Karpas-422 (cell line): ENCODE measurements around the gene CEP350. TPM values are rescaled to one million over a fixed set of nuclear protein-coding genes. Genes with fewer than 3 reads are reported as not detected.

Experiments
- DNase-seq: peaks from one replicate; pipeline ENCODE4 v3.0.0-alpha.2; 2015
- H2AFZ ChIP-seq: fragments of 200-600 bp; sonication (generic); 2 replicates; pipeline ENCODE4 v1.6.1; 2014; ENCODE audit warnings: antibody characterized with exemption, low read length, mixed read lengths
- H3K27ac ChIP-seq: fragments of 200-600 bp; sonication (generic); 2 replicates; pipeline ENCODE4 v1.5.1; 2014; ENCODE audit warnings: mild to moderate bottlenecking, low read length, moderate library complexity
- H3K27me3 ChIP-seq: fragments of 200-600 bp; sonication (generic); 2 replicates; pipeline ENCODE4 v1.6.1; 2014; ENCODE audit warnings: low read length, mixed read lengths
- H3K36me3 ChIP-seq: fragments of 200-600 bp; sonication (generic); 2 replicates; pipeline ENCODE4 v1.6.1; 2014; ENCODE audit warnings: low read length, mixed read lengths; ENCODE audit not compliant: insufficient read depth
- H3K4me1 ChIP-seq: fragments of 200-600 bp; sonication (generic); 2 replicates; pipeline ENCODE4 v1.6.1; 2014; ENCODE audit warnings: mild to moderate bottlenecking, low read length, mixed read lengths
- H3K4me2 ChIP-seq: fragments of 200-600 bp; sonication (generic); 2 replicates; pipeline ENCODE4 v1.6.1; 2014; ENCODE audit warnings: low read length, low read depth, mild to moderate bottlenecking; ENCODE audit not compliant: poor library complexity, severe bottlenecking
- H3K4me3 ChIP-seq: fragments of 200-600 bp; sonication (generic); 2 replicates; pipeline ENCODE4 v1.5.1; 2014; ENCODE audit warnings: mild to moderate bottlenecking, antibody characterized with exemption, low read length, mixed read lengths
- H3K79me2 ChIP-seq: fragments of 200-600 bp; sonication (generic); 2 replicates; pipeline ENCODE4 v1.6.1; 2014; ENCODE audit warnings: mild to moderate bottlenecking, low read length, mixed read lengths
- H3K9ac ChIP-seq: fragments of 200-600 bp; sonication (generic); 2 replicates; pipeline ENCODE4 v1.6.0; 2014; ENCODE audit warnings: low read length
- H3K9me2 ChIP-seq: fragments of 200-600 bp; sonication (generic), shearing (Covaris generic); replicated peaks from 2 replicates; pipeline ENCODE4 v1.6.0; 2014; ENCODE audit warnings: mild to moderate bottlenecking, low read length, moderate library complexity; ENCODE audit not compliant: insufficient read depth
- H3K9me3 ChIP-seq: fragments of 300-700, 200-600 bp; sonication (generic); 2 replicates; pipeline ENCODE4 v1.6.1; 2014; ENCODE audit warnings: low read length, mixed read lengths
- H4K20me1 ChIP-seq: fragments of 200-600 bp; sonication (generic); 2 replicates; pipeline ENCODE4 v1.6.1; 2014; ENCODE audit warnings: mild to moderate bottlenecking, antibody characterized with exemption, low read length, low read depth; ENCODE audit not compliant: insufficient read depth
- total RNA-seq: library from RNA; depleted of rRNA; stranded (reverse); fragments of >200 nt; shearing (Covaris generic); gene quantifications from 2 replicates; pipeline ENCODE4 v1.2.3, GENCODE V29; 2014; ENCODE audit warnings: low replicate concordance

The CEP350 gene
- total RNA-seq, 1 experiment from 2014 or later: 72.3 TPM

DNA sequence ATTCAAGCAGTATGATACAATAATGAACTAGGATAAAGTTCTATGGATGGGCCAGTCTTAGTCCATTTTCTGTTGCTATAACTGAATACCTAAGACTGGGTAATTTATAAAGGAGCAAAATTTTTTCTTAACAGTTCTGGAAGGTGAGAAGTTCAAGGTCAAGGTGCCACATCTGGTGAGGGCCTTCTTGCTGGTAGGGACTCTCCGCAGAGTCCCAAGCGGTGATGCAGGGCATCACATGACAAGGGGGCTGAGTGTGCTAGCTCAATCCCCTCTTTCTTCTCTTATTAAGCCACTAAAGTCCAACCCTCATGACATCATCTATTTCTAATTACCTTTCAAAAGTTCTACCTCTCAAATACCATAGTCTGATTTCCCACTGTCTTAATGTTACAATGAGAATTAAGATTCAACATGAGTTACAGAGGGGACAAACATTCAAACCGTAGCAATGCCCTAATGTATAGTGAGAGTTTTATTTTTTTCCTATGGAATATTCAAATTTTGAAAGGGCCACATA is 107.9 kb downstream of the CEP350 start:
- no peak overlapping the region for H3K4me2 ChIP-seq
- DNase-seq: no peak
- H3K4me1 ChIP-seq: peaks cover 7% of the 10 kb centered on the region
- H3K79me2 ChIP-seq: no peaks in the 10 kb centered on the region; the same call in 1 of the 2 replicates
- H3K27ac ChIP-seq: no peak overlapping the region
- H2AFZ ChIP-seq: no peak overlapping the region
- H4K20me1 ChIP-seq: no peaks in the 10 kb centered on the region
- no peaks in the 10 kb centered on the region for H3K9me2 ChIP-seq
- H3K9me3 ChIP-seq: no peaks in the 10 kb centered on the region
- peaks cover 40% of the 10 kb centered on the region for H3K36me3 ChIP-seq
- H3K4me3 ChIP-seq: no peak overlapping the region
- no peak overlapping the region for H3K9ac ChIP-seq
- no peaks in the 10 kb centered on the region for H3K27me3 ChIP-seq

DNA sequence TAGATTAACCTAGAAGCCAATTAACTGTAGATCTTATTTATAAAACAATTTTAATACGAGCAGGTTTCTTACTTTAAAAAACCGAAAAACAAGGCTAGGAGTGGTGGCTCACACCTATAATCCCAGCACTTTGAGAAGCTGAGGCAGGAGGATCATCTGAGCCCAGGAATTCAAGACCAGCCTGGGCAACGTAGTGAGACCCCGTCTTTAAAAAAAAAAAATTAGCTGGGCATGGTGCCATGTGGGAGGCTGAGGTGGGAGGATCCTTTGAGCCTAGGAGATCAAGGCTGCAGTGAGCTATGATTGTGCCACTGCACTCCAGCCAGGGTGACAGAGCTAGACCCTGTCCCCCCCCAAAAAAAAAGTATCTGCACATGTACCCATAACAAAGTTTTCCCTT is 110.8 kb downstream of the CEP350 start:
- Histone ChIP-seq H3K36me3 (peaks cover 50% of the 10 kb centered on the region), H3K9me2 (no peaks in the 10 kb centered on the region), H2AFZ (no peak overlapping the region), H3K4me1 (no peaks in the 10 kb centered on the region), H3K9me3 (no peaks in the 10 kb centered on the region), H3K4me3 (no peak overlapping the region), H3K9ac (no peak overlapping the region), H3K79me2 (0 out of 2 replicates have a peak, but pooled peaks cover 3% of the 10 kb centered on the region), H3K27ac (no peak overlapping the region), H3K4me2 (no peak overlapping the region), H4K20me1 (no peaks in the 10 kb centered on the region), H3K27me3 (no peaks in the 10 kb centered on the region)
- no peak for DNase-seq

DNA sequence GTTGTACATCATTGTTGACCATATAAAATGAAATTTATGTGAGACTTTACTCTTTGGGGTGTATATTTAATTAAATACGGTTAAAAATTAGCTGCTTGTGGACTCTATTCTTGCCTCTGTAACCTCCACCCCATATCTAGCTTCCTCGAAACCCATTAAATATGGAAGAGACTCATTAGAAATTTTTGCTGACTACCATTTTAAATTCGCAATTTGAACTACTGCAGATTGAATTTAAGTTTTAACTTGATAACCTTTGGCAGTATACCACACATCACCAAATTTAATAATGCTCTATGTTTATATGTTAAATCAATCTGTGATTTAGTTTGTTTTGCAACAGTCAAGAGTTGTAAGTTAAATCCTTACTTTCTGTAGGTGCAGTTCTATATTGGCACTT is 111.5 kb downstream of the CEP350 start:
- H2AFZ ChIP-seq: no peak overlapping the region
- 0 out of 2 replicates have a peak, but pooled peaks cover 3% of the 10 kb centered on the region for H3K79me2 ChIP-seq
- H3K9ac ChIP-seq: no peak overlapping the region
- H4K20me1 ChIP-seq: no peaks in the 10 kb centered on the region
- H3K27me3 ChIP-seq: no peaks in the 10 kb centered on the region
- H3K4me2 ChIP-seq: no peak overlapping the region
- no peaks in the 10 kb centered on the region for H3K9me3 ChIP-seq
- H3K9me2 ChIP-seq: no peaks in the 10 kb centered on the region
- H3K27ac ChIP-seq: no peak overlapping the region
- peaks cover 52% of the 10 kb centered on the region for H3K36me3 ChIP-seq
- DNase-seq: no peak
- H3K4me3 ChIP-seq: no peak overlapping the region
- H3K4me1 ChIP-seq: no peaks in the 10 kb centered on the region

DNA sequence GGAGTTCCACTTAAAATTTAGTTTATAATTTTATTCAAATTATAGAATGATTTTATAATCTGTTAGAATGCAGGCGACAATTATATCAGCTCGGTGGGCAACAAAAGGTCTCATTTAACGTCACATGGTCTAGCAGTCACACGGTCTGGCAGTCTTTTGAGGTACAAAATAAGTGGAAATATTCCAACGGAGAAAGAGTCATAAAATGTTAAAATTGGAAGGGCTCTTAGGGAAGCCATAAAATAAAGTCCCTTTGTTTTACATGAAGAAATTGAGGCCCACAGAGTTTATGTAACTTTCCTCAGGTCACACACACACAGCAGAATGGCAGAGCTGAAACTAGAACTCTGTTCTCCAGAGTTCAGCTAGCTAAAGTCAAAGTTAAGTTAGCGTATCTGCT is 115.7 kb downstream of the CEP350 start:
- peaks cover 18% of the 10 kb centered on the region for H3K4me1 ChIP-seq
- peaks cover 52% of the 10 kb centered on the region for H3K36me3 ChIP-seq
- H3K4me3 ChIP-seq: no peak overlapping the region
- H2AFZ ChIP-seq: no peak overlapping the region
- no peaks in the 10 kb centered on the region for H3K9me3 ChIP-seq
- H3K9me2 ChIP-seq: no peaks in the 10 kb centered on the region
- no peaks in the 10 kb centered on the region for H4K20me1 ChIP-seq
- H3K27me3 ChIP-seq: no peaks in the 10 kb centered on the region
- no peak overlapping the region for H3K27ac ChIP-seq
- 0 out of 2 replicates have a peak, but pooled peaks cover 8% of the 10 kb centered on the region for H3K79me2 ChIP-seq
- H3K4me2 ChIP-seq: no peak overlapping the region
- no peak overlapping the region for H3K9ac ChIP-seq
- no peak for DNase-seq

DNA sequence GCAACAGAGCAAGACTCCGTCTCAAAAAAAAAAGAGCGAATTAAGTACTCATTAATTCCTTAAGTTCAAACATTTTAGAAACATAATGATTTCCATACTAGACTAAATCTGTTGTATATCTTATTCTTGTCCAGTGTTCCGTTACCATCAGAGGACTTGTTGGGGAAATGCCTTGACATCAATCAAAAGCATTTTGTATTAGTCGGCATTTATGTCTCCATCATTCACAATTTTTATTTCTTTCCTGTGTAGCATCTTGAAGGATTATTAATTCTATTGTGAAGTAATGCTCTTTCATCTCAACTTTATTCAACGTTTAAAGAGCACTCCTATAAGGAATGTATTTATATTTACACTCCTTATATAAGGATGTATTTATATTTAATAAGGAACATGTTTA is 117.1 kb downstream of the CEP350 start:
- Histone ChIP-seq H3K4me2 (no peak overlapping the region), H3K79me2 (0 out of 2 replicates have a peak, but pooled peaks cover 8% of the 10 kb centered on the region), H3K4me1 (peaks cover 26% of the 10 kb centered on the region), H2AFZ (no peak overlapping the region), H3K4me3 (no peak overlapping the region), H3K27me3 (no peaks in the 10 kb centered on the region), H3K9me2 (no peaks in the 10 kb centered on the region), H3K27ac (no peak overlapping the region), H4K20me1 (no peaks in the 10 kb centered on the region), H3K9me3 (no peaks in the 10 kb centered on the region), H3K9ac (no peak overlapping the region), H3K36me3 (peaks cover 57% of the 10 kb centered on the region)
- no peak for DNase-seq

DNA sequence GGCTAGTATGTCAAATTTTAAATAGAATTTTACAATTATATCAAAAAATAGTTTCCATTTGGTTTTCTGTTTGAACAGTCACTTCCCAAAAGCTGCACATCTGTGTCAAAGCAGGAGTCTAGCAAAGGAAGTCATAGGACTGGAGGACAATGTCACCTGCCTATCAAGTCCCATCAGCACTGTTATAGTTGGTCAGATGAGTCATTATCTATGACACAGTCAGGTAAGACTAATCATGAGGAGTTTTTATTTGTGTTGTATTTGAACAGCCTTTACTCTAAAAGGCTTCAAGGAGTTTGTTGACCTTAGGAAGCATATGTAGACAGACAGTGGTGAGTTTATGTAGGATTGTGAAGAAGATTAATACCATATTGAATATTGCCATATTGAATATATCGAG is 125.8 kb downstream of the CEP350 start:
- Histone ChIP-seq H3K4me3 (no peak overlapping the region), H3K27ac (no peak overlapping the region), H3K36me3 (peaks cover 22% of the 10 kb centered on the region; the same call in 1 of the 2 replicates), H3K9me2 (no peaks in the 10 kb centered on the region), H2AFZ (no peak overlapping the region), H3K9me3 (no peaks in the 10 kb centered on the region), H3K9ac (no peak overlapping the region), H4K20me1 (no peaks in the 10 kb centered on the region), H3K79me2 (no peaks in the 10 kb centered on the region), H3K27me3 (no peaks in the 10 kb centered on the region), H3K4me1 (peaks cover 7% of the 10 kb centered on the region), H3K4me2 (no peak overlapping the region)
- DNase-seq: no peak

DNA sequence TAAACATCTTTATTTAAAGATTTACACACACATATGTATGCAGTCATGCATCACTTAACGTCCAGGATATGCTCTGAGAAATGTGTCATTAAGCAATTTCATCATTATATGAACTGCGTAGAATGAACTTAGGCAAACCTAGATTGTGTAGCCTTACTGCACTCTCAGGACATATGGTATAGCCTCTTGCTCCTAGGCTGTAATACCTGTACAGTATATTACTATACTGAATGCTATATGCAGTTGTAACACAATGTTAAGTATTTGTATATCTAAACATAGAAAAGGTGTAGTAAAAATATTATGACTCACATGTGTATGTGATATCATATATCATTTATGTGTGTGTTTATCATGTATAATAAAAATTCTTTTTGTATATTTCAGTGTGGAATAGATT is 126.9 kb downstream of the CEP350 start:
- H3K9me3 ChIP-seq: no peaks in the 10 kb centered on the region
- H3K79me2 ChIP-seq: no peaks in the 10 kb centered on the region
- no peak overlapping the region for H3K9ac ChIP-seq
- H2AFZ ChIP-seq: no peak overlapping the region
- no peak overlapping the region for H3K4me2 ChIP-seq
- no peaks in the 10 kb centered on the region for H4K20me1 ChIP-seq
- no peaks in the 10 kb centered on the region for H3K4me1 ChIP-seq
- no peaks in the 10 kb centered on the region for H3K9me2 ChIP-seq
- H3K36me3 ChIP-seq: peaks cover 22% of the 10 kb centered on the region; the same call in 1 of the 2 replicates
- no peak overlapping the region for H3K27ac ChIP-seq
- DNase-seq: no peak
- no peak overlapping the region for H3K4me3 ChIP-seq
- no peaks in the 10 kb centered on the region for H3K27me3 ChIP-seq

DNA sequence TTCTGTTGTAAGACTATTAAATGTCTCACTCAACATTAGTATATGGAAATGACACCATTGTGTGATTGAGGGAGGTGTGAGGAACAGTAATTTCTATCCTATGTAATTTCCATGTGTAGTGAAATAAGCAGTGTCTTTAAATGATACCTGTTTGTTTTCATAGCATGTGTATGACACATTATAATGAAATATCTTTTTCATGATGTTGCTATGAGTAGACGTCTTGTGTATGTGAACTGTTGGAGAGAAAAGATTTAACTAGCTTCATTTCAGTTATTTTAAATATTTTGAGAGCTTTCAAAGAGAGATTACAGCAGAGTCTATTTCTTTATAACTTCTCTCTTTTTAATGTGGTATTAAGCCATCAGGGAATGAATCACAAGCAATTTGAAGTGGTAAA is 128.6 kb downstream of the CEP350 start:
- H3K4me2 ChIP-seq: no peak overlapping the region
- H3K27ac ChIP-seq: no peak overlapping the region
- H3K9ac ChIP-seq: no peak overlapping the region
- peaks cover 24% of the 10 kb centered on the region; the same call in 1 of the 2 replicates for H3K36me3 ChIP-seq
- no peaks in the 10 kb centered on the region for H3K9me2 ChIP-seq
- no peaks in the 10 kb centered on the region for H3K27me3 ChIP-seq
- H3K79me2 ChIP-seq: no peaks in the 10 kb centered on the region; the same call in 1 of the 2 replicates
- no peak for DNase-seq
- H3K4me1 ChIP-seq: no peaks in the 10 kb centered on the region
- no peak overlapping the region for H2AFZ ChIP-seq
- H3K9me3 ChIP-seq: no peaks in the 10 kb centered on the region
- no peak overlapping the region for H3K4me3 ChIP-seq
- no peaks in the 10 kb centered on the region for H4K20me1 ChIP-seq
